ENCODE data around the gene RYR2.
"Not testable (repeated sequence)": the region's sequence is repeated elsewhere in the genome, so short reads cannot be mapped to it uniquely, and the experiment has no call there.

The RYR2 gene

DNA sequence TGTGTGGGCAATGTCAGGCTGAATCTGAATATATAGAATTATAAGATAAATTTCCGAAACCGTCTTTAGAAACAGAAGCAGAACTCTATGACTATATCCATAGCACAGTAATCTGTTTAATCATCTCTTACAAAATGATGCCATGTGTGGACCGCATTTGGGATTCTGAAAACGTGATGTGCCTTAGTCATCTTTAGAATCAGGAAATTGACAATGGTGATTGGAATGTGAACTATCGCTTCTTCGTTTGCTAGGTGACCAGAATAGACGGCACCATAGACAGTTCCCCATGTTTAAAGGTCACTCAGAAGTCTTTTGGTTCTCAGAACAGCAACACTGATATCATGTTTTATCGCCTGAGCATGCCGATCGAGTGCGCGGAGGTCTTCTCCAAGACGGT is 548.4 kb downstream of the RYR2 start:
- no peak overlapping the region for H3K4me3 ChIP-seq (ENCODE audit: low read depth, low read length)
- TF ChIP-seq, protein P1, sequence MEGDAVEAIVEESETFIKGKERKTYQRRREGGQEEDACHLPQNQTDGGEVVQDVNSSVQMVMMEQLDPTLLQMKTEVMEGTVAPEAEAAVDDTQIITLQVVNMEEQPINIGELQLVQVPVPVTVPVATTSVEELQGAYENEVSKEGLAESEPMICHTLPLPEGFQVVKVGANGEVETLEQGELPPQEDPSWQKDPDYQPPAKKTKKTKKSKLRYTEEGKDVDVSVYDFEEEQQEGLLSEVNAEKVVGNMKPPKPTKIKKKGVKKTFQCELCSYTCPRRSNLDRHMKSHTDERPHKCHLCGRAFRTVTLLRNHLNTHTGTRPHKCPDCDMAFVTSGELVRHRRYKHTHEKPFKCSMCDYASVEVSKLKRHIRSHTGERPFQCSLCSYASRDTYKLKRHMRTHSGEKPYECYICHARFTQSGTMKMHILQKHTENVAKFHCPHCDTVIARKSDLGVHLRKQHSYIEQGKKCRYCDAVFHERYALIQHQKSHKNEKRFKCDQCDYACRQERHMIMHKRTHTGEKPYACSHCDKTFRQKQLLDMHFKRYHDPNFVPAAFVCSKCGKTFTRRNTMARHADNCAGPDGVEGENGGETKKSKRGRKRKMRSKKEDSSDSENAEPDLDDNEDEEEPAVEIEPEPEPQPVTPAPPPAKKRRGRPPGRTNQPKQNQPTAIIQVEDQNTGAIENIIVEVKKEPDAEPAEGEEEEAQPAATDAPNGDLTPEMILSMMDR (IDR thresholded peaks at IDR 0.05; ENCODE audit: borderline replicate concordance, insufficient read depth, low read depth, low read length): no peak

GRCh38 chr1:237591353-237591752 is 549.4 kb downstream of the RYR2 start:
- TF ChIP-seq, protein P1 (IDR thresholded peaks at IDR 0.05; ENCODE audit: borderline replicate concordance, insufficient read depth, low read depth, low read length): no peak

GRCh38 chr1:237603036-237603568 is 561.1 kb downstream of the RYR2 start:
- not testable (repeated sequence) for H3K4me3 ChIP-seq (ENCODE audit: low read depth, low read length)

More at GRCh38 chr1:237591353-237591752, 549.4 kb downstream of the RYR2 start:
- H3K4me3 ChIP-seq (ENCODE audit: low read depth, low read length): no peak overlapping the region

DNA sequence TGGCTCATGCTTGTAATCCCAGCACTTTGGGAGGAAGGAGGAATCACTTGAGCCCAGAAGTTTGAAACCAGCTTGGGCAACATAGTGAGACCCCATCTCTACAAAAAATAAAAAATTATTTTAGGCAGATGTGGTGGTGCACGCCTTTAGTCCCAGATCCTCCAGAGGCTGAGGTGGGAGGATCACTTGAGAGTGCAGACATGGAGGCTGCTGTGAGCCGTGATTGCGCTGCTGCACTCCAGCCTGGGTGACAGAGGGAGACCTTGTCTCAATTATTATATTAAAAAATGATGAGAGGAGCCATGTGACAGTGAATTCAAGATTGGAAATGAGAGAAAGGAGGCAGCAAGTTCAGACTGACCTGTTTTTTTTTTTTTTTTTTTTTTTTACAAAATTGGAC is 566.4 kb downstream of the RYR2 start:
- no peak overlapping the region for H3K4me3 ChIP-seq (ENCODE audit: low read depth, low read length)
- TF ChIP-seq, protein P1 (IDR thresholded peaks at IDR 0.05; ENCODE audit: borderline replicate concordance, insufficient read depth, low read depth, low read length): no peak

- no peak overlapping the region for H3K4me3 ChIP-seq (ENCODE audit: low read depth, low read length)
- TF ChIP-seq, protein P1 (IDR thresholded peaks at IDR 0.05; ENCODE audit: borderline replicate concordance, insufficient read depth, low read depth, low read length): no peak
Observed at GRCh38 chr1:237610157-237610556, 568.2 kb downstream of the RYR2 start.

- TF ChIP-seq, protein P1 (IDR thresholded peaks at IDR 0.05; ENCODE audit: borderline replicate concordance, insufficient read depth, low read depth, low read length): no peak
- no peak overlapping the region for H3K4me3 ChIP-seq (ENCODE audit: low read depth, low read length)
Observed at GRCh38 chr1:237613984-237614383, 572.0 kb downstream of the RYR2 start.

GRCh38 chr1:237619553-237619952 is 577.6 kb downstream of the RYR2 start:
- no peak overlapping the region for H3K4me3 ChIP-seq (ENCODE audit: low read depth, low read length)
- TF ChIP-seq, protein P1 (IDR thresholded peaks at IDR 0.05; ENCODE audit: borderline replicate concordance, insufficient read depth, low read depth, low read length): no peak

DNA sequence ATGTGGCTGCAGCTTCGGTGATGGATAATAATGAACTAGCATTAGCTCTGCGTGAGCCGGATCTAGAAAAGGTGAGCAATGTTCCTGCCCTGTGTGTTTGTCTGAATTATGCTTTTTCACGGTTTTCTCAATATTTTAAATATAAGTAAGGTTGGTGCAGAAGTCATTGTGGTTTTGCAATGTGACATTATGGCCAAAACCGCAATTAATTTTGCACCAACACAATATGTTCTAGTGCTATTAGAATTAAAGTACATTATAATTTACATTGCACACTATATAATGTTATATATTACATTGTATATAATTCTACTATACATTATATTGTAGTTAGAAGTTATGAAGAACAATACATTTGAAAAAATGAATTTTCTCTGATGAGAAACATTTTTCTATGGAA is 592.9 kb downstream of the RYR2 start:
- no peak overlapping the region for H3K4me3 ChIP-seq (ENCODE audit: low read depth, low read length)
- TF ChIP-seq, protein P1 (IDR thresholded peaks at IDR 0.05; ENCODE audit: borderline replicate concordance, insufficient read depth, low read depth, low read length): no peak
